ENCODE results near the gene TSC22D3.
A peak's percentile ranks its signal among the peaks of the same experiment; 100 is the strongest.
"Not testable (repeated sequence)": the region's sequence is repeated elsewhere in the genome, so short reads cannot be mapped to it uniquely, and the experiment has no call there.

TSC22D3 gene

GRCh38 chrX:107775734-107776511, at the start of gene TSC22D3:
Gene TSC22D3 (minus strand): TSS chrX:107775787. CDS start chrX:107775419, 368 bp downstream.
- no peak for FAIRE-seq
- DNase-seq (ENCODE audit: insufficient read length, low spot score) = peak; percentile 66
- no peak for TF ChIP-seq POLR2A (IDR thresholded peaks at IDR 0.05; ENCODE audit: low read depth, low read length)

GRCh38 chrX:107823456-107823855, 47.9 kb upstream of the TSC22D3 start:
- no peak for TF ChIP-seq POLR2A (IDR thresholded peaks at IDR 0.05; ENCODE audit: low read depth, low read length)
- FAIRE-seq = no peak
- no peak for DNase-seq (ENCODE audit: insufficient read length, low spot score)

GRCh38 chrX:107823042-107823441, 47.5 kb upstream of the TSC22D3 start:
- no peak for DNase-seq (ENCODE audit: insufficient read length, low spot score)
- no peak for TF ChIP-seq POLR2A (IDR thresholded peaks at IDR 0.05; ENCODE audit: low read depth, low read length)
- FAIRE-seq = no peak

GRCh38 chrX:107818900-107819521, 43.4 kb upstream of the TSC22D3 start:
- DNase-seq (ENCODE audit: insufficient read length, low spot score) (no peak), FAIRE-seq (no peak)
- no peak for TF ChIP-seq POLR2A (IDR thresholded peaks at IDR 0.05; ENCODE audit: low read depth, low read length)

GRCh38 chrX:107810053-107810452, 34.5 kb upstream of the TSC22D3 start:
- not testable (repeated sequence) for DNase-seq (ENCODE audit: insufficient read length, low spot score); FAIRE-seq

- no peak for TF ChIP-seq POLR2A (IDR thresholded peaks at IDR 0.05; ENCODE audit: low read depth, low read length)
- no peak for DNase-seq (ENCODE audit: insufficient read length, low spot score)
- no peak for FAIRE-seq
Measured at GRCh38 chrX:107805179-107805578, 29.6 kb upstream of the TSC22D3 start.

GRCh38 chrX:107804427-107804826, 28.8 kb upstream of the TSC22D3 start:
- DNase-seq (ENCODE audit: insufficient read length, low spot score) (no peak), FAIRE-seq (no peak)

GRCh38 chrX:107787827-107788226, 12.2 kb upstream of the TSC22D3 start:
- FAIRE-seq (no peak), DNase-seq (ENCODE audit: insufficient read length, low spot score) (no peak)
- no peak for TF ChIP-seq POLR2A (IDR thresholded peaks at IDR 0.05; ENCODE audit: low read depth, low read length)

More at GRCh38 chrX:107804427-107804826, 28.8 kb upstream of the TSC22D3 start:
- TF ChIP-seq POLR2A (IDR thresholded peaks at IDR 0.05; ENCODE audit: low read depth, low read length) = no peak

- no peak for FAIRE-seq
- DNase-seq (ENCODE audit: insufficient read length, low spot score) = no peak
- TF ChIP-seq POLR2A (IDR thresholded peaks at IDR 0.05; ENCODE audit: low read depth, low read length) = no peak
Measured at GRCh38 chrX:107780525-107780924, 4.9 kb upstream of the TSC22D3 start.

GRCh38 chrX:107777536-107777832, 1.9 kb upstream of the TSC22D3 start, which contains the start of gene NCBP2L:
Gene NCBP2L (plus strand): TSS chrX:107777733. CDS start chrX:107794221, 16,488 bp downstream.
- DNase-seq (ENCODE audit: insufficient read length, low spot score) (no peak), FAIRE-seq (no peak)
- no peak for TF ChIP-seq POLR2A (IDR thresholded peaks at IDR 0.05; ENCODE audit: low read depth, low read length)

- DNase-seq (ENCODE audit: insufficient read length, low spot score) (peak; percentile 41), FAIRE-seq (peak; percentile 96)
- TF ChIP-seq POLR2A (IDR thresholded peaks at IDR 0.05; ENCODE audit: low read depth, low read length) = no peak
Measured at GRCh38 chrX:107776649-107777535, 1.3 kb upstream of the TSC22D3 start.

GRCh38 chrX:107775000-107775733, 420 bp downstream of the TSC22D3 start:
- FAIRE-seq (no peak), DNase-seq (ENCODE audit: insufficient read length, low spot score) (no peak)
- no peak for TF ChIP-seq POLR2A (IDR thresholded peaks at IDR 0.05; ENCODE audit: low read depth, low read length)

- TF ChIP-seq POLR2A (IDR thresholded peaks at IDR 0.05; ENCODE audit: low read depth, low read length) = no peak
- FAIRE-seq (no peak), DNase-seq (ENCODE audit: insufficient read length, low spot score) (no peak)
Measured at GRCh38 chrX:107773906-107774435, 1.6 kb downstream of the TSC22D3 start.

Data from H54 (cell line).